HepG2 (cell line): ENCODE data around the gene HEXD. TPM values are rescaled to one million over a fixed set of nuclear protein-coding genes. Genes with fewer than 3 reads are reported as not detected.

Experiments used
- CBX5 ChIP-seq: sonication (generic); formaldehyde crosslinking; IDR thresholded peaks from 2 replicates; pipeline ENCODE4 v1.4.0; 2020; ENCODE audit warnings: missing genetic modification reagents, borderline replicate concordance
- CREB1 ChIP-seq, 2 experiments: fragments of 450-650 bp in 1 of 2; IDR thresholded peaks; 2 replicates each; pipeline ENCODE4 v1.6.1; 2016 to 2017; ENCODE audit warnings: control low read depth in 1 of 2, mild to moderate bottlenecking in 1 of 2, missing compliant biosample characterization in 1 of 2, missing genetic modification characterization in 1 of 2
- GATAD1 ChIP-seq: IDR thresholded peaks from 2 replicates; pipeline ENCODE4 v1.6.1; 2016; ENCODE audit warnings: missing genetic modification reagents, missing compliant biosample characterization
- HOXA3 ChIP-seq: sonication (generic); formaldehyde crosslinking; IDR thresholded peaks from 2 replicates; pipeline ENCODE4 v1.5.0; 2020; ENCODE audit warnings: missing genetic modification reagents
- NR1H2 ChIP-seq: sonication (generic); formaldehyde crosslinking; IDR thresholded peaks from 2 replicates; pipeline ENCODE4 v1.8.1; 2022; ENCODE audit warnings: low read depth, missing genetic modification reagents, borderline replicate concordance
- NRL ChIP-seq: sonication (generic); formaldehyde crosslinking; IDR thresholded peaks from 2 replicates; pipeline ENCODE4 v1.5.0; 2020; ENCODE audit warnings: missing genetic modification reagents, mild to moderate bottlenecking, moderate library complexity, borderline replicate concordance
- ZFP41 ChIP-seq: sonication (generic); formaldehyde crosslinking; IDR thresholded peaks from 2 replicates; pipeline ENCODE4 v1.4.0; 2020; ENCODE audit warnings: mild to moderate bottlenecking, missing genetic modification reagents, borderline replicate concordance
- ZNF12 ChIP-seq: sonication (generic); formaldehyde crosslinking; IDR thresholded peaks from 2 replicates; pipeline ENCODE4 v1.5.0; 2020; ENCODE audit warnings: missing genetic modification reagents
- ZNF232 ChIP-seq: sonication (generic); formaldehyde crosslinking; IDR thresholded peaks from 2 replicates; pipeline ENCODE4 v1.4.0; 2020; ENCODE audit warnings: missing genetic modification reagents, borderline replicate concordance
- ZNF281 ChIP-seq: sonication (generic); formaldehyde crosslinking; IDR thresholded peaks from 2 replicates; pipeline ENCODE4 v1.4.0; 2020; ENCODE audit warnings: missing genetic modification reagents, borderline replicate concordance
- ZNF567 ChIP-seq: sonication (generic); formaldehyde crosslinking; IDR thresholded peaks from 2 replicates; pipeline ENCODE4 v1.8.1; 2023; ENCODE audit warnings: mild to moderate bottlenecking, missing genetic modification reagents, borderline replicate concordance
- ZNF766 ChIP-seq: sonication (generic); formaldehyde crosslinking; IDR thresholded peaks from 2 replicates; pipeline ENCODE4 v1.5.0; 2020; ENCODE audit warnings: missing genetic modification reagents, borderline replicate concordance
- polyA plus RNA-seq, 8 experiments: library from polyadenylated mRNA; depleted of rRNA in 3 of 8; stranded (reverse) in 7 of 8; unstranded in 1 of 8; fragments of >200 nt; fragmentation: Illumina TruSeq in 4 of 8; extraction: Trizol in 4 of 8; gene quantifications; 2 replicates each; pipeline versions ENCODE4 v1.2.1 to v1.2.3, GENCODE V29; 2011 to 2016; ENCODE audit warnings: low read depth in 4 of 8, missing spikeins in 1 of 8, mixed read lengths in 1 of 8; ENCODE audit not compliant: insufficient read depth in 1 of 8
- total RNA-seq, 5 experiments: library from RNA; depleted of rRNA; stranded (reverse); fragments of >200 nt; fragmentation: Illumina TruSeq; extraction: Trizol; gene quantifications; 2 replicates each; pipeline ENCODE4 v1.2.3, GENCODE V29; 2016; ENCODE audit warnings: low read depth in 1 of 5
- TF ChIP-seq, protein P1 (sequence below): sonication (generic); formaldehyde crosslinking; IDR thresholded peaks from one replicate; pipeline ENCODE4 v1.5.1; 2020; ENCODE audit warnings: mild to moderate bottlenecking, missing genetic modification reagents; ENCODE audit errors: not compliant biosample characterization
- TF ChIP-seq, protein P2 (sequence below): sonication (generic); formaldehyde crosslinking; IDR thresholded peaks from 2 replicates; pipeline ENCODE4 v1.5.1; 2020; ENCODE audit warnings: mild to moderate bottlenecking, missing genetic modification reagents

Gene HEXD
- total and polyA plus RNA-seq, 2 of the 13 experiments (the other 11 are each of a cell fraction or from before 2014, with no cell fraction given): 22.3 to 41.8 TPM

DNA sequence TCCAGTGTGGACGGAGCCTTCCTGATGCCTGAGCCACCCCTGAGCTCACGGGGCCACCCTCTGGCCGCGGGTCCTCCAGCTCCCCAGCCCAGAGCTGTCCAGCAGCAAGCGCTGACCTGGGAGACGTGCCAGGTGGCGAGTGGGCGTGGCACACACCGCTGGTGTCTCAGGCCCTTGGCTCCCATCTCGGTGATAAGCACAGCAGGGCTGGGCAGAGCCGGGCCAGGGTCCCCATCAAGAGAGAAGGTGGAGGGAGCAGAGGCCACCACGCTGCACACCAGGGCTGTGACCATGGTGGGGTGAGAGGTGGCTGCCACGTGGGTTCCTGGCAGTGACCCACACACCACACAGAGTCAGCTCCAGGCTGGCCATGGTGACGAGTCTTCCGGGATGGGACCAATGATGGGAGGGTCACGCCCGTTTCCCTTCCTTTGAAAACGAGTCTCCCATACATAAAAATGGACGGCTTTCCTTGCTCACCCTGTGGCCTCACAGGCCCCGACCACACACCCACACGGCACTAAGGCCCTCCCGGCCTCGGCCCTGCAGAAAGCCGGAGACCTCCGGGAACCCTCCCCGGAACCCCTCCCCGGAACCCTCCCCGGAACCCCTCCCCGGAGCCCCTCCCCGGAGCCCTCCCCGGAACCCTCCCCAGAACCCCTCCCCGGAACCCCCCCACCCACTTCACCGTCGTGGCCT is 29.8 kb upstream of the HEXD start (continued):
- TF ChIP-seq, protein P1, sequence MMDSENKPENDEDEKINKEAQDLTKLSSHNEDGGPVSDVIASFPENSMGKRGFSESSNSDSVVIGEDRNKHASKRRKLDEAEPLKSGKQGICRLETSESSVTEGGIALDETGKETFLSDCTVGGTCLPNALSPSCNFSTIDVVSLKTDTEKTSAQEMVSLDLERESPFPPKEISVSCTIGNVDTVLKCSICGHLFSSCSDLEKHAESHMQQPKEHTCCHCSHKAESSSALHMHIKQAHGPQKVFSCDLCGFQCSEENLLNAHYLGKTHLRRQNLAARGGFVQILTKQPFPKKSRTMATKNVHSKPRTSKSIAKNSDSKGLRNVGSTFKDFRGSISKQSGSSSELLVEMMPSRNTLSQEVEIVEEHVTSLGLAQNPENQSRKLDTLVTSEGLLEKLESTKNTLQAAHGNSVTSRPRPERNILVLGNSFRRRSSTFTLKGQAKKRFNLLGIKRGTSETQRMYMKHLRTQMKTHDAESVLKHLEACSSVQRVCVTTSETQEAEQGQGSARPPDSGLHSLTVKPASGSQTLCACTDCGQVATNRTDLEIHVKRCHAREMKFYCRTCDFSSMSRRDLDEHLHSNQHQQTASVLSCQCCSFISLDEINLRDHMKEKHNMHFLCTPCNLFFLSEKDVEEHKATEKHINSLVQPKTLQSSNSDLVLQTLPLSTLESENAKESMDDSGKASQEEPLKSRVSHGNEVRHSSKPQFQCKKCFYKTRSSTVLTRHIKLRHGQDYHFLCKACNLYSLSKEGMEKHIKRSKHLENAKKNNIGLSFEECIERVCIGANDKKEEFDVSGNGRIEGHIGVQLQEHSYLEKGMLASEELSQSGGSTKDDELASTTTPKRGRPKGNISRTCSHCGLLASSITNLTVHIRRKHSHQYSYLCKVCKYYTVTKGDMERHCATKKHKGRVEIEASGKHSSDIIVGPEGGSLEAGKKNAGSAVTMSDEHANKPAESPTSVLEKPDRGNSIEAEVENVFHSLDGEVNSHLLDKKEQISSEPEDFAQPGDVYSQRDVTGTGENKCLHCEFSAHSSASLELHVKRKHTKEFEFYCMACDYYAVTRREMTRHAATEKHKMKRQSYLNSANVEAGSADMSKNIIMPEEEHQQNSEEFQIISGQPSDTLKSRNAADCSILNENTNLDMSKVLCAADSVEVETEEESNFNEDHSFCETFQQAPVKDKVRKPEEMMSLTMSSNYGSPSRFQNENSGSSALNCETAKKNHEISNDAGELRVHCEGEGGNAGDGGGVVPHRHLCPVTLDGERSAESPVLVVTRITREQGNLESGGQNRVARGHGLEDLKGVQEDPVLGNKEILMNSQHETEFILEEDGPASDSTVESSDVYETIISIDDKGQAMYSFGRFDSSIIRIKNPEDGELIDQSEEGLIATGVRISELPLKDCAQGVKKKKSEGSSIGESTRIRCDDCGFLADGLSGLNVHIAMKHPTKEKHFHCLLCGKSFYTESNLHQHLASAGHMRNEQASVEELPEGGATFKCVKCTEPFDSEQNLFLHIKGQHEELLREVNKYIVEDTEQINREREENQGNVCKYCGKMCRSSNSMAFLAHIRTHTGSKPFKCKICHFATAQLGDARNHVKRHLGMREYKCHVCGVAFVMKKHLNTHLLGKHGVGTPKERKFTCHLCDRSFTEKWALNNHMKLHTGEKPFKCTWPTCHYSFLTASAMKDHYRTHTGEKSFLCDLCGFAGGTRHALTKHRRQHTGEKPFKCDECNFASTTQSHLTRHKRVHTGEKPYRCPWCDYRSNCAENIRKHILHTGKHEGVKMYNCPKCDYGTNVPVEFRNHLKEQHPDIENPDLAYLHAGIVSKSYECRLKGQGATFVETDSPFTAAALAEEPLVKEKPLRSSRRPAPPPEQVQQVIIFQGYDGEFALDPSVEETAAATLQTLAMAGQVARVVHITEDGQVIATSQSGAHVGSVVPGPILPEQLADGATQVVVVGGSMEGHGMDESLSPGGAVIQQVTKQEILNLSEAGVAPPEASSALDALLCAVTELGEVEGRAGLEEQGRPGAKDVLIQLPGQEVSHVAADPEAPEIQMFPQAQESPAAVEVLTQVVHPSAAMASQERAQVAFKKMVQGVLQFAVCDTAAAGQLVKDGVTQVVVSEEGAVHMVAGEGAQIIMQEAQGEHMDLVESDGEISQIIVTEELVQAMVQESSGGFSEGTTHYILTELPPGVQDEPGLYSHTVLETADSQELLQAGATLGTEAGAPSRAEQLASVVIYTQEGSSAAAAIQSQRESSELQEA (CRISPR knock-in tag): peak; percentile 18
- TF ChIP-seq NR1H2: no peak
- 0 out of 2 replicates have a peak, but pooled peaks have one; percentile 38 for TF ChIP-seq ZNF232 (CRISPR knock-in tag)
- TF ChIP-seq GATAD1 (CRISPR knock-in tag): no peak
- 0 out of 2 replicates have a peak, but pooled peaks have one; percentile 56 for TF ChIP-seq ZNF766
- peak; percentile 38; the same call in 1 of the 2 replicates for TF ChIP-seq ZNF281 (CRISPR knock-in tag)
- peak; percentile 85 for TF ChIP-seq CBX5
- TF ChIP-seq ZFP41 (CRISPR knock-in tag): no peak
- TF ChIP-seq ZNF12 (CRISPR knock-in tag): no peak
- TF ChIP-seq, protein P2, sequence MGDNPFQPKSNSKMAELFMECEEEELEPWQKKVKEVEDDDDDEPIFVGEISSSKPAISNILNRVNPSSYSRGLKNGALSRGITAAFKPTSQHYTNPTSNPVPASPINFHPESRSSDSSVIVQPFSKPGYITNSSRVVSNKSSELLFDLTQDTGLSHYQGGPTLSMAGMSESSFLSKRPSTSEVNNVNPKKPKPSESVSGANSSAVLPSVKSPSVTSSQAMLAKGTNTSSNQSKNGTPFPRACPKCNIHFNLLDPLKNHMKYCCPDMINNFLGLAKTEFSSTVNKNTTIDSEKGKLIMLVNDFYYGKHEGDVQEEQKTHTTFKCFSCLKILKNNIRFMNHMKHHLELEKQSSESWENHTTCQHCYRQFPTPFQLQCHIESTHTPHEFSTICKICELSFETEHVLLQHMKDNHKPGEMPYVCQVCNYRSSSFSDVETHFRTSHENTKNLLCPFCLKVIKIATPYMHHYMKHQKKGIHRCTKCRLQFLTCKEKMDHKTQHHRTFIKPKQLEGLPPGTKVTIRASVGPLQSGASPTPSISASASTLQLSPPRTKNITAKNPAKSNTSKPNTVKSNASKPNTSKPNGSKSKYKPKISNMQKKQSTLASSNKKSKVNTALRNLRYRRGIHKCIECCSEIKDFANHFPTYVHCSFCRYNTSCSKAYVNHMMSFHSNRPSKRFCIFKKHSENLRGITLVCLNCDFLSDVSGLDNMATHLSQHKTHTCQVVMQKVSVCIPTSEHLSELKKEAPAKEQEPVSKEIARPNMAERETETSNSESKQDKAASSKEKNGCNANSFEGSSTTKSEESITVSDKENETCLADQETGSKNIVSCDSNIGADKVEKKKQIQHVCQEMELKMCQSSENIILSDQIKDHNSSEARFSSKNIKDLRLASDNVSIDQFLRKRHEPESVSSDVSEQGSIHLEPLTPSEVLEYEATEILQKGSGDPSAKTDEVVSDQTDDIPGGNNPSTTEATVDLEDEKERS (CRISPR knock-in tag): 0 out of 2 replicates have a peak, but pooled peaks have one; percentile 55
- TF ChIP-seq CREB1 (IDR thresholded peaks at IDR 0.05): 0 out of 2 replicates have a peak, but pooled peaks have one; percentile 16
- no peak for TF ChIP-seq CREB1 (CRISPR knock-in tag; IDR thresholded peaks at IDR 0.05)
- TF ChIP-seq HOXA3 (CRISPR knock-in tag): peak; percentile 76
- TF ChIP-seq ZNF567: no peak
- peak; percentile 31; the same call in 1 of the 2 replicates for TF ChIP-seq NRL
